GM21515 (cell line): Measurements from ENCODE around the gene VWA5A.
"Not testable (repeated sequence)": the region's sequence is repeated elsewhere in the genome, so short reads cannot be mapped to it uniquely, and the experiment has no call there.

Experiments used
- ATAC-seq: cut with Tn5 transposase; IDR thresholded peaks from one replicate; pipeline ENCODE4 v1.9.1; 2021; ENCODE audit not compliant: unreplicated experiment

VWA5A gene

GRCh38 chr11:124167826-124168231 is 52.6 kb downstream of the VWA5A start:
- no peak for ATAC-seq

DNA sequence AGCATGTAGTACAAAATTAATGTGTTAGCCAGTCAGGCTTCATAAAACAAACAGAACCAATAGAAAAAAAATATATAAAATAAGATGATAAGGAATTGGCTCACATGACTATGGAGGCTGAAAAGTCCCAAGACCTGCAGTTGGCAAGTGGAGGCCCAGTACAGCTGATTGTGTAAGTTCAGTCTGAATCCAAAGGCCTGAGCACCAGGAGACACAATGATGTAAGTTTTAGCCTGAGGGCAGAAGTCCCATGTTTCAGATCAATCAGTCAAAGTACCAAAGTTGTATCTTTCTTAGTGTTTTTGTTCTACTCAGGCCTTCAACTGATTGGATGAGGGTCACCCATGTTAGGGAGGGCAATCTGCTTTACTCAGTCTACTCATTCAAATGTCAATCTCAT is 53.5 kb downstream of the VWA5A start:
- no peak for ATAC-seq

- ATAC-seq: not testable (repeated sequence)
Measured at GRCh38 chr11:124170315-124170714, 55.1 kb downstream of the VWA5A start.

GRCh38 chr11:124170801-124171586 is 55.7 kb downstream of the VWA5A start:
- ATAC-seq: no peak

- no peak for ATAC-seq
Measured at GRCh38 chr11:124172101-124172500, 56.9 kb downstream of the VWA5A start.

DNA sequence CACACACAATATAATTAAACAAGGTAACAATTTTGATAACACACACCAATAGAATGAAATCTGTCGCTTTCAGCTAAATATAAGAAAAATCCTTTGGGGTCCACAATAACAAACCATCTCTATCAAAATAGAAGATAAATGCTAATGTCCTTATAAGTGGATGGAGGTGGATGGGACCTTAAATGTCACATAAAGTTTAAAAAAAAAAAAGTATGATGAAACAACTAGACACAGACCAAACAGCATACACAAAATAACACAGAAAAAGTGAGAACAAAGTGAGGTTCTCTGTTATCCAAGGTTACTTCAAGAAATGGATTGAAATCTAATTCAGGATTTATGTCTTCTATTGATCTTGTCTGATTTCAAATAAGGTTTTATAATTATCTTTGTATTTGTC is 57.3 kb downstream of the VWA5A start:
- no peak for ATAC-seq

GRCh38 chr11:124174001-124174583 is 58.8 kb downstream of the VWA5A start:
- no peak for ATAC-seq

GRCh38 chr11:124176925-124177715 is 61.9 kb downstream of the VWA5A start:
- ATAC-seq: no peak

- ATAC-seq: no peak
Measured at GRCh38 chr11:124179310-124179709, 64.1 kb downstream of the VWA5A start.

DNA sequence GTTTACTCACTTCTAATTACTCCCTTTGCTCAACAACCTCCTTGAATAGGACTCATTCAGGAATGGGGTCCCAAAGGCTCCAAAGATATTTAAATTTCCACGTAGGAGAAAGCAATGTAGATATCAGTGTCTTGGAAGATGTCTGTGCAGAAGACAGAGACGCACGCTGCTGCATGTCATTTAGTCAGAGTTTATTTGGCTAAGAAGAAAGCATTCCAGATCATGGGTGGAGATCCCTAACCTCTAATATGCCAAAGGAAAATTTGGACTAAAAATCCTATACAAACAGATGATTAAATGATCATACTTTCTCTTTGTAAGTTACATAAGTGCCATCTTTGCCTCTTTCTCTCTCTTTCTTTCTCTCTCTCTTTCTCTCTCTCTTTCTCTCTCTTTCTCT is 67.8 kb downstream of the VWA5A start, which contains the start of gene OR10D3:
Gene OR10D3 (plus strand): TSS at position 278 of the 400 bp plus-strand sequence. CDS start 1,925 bp downstream, outside the sequence.
- ATAC-seq: no peak

DNA sequence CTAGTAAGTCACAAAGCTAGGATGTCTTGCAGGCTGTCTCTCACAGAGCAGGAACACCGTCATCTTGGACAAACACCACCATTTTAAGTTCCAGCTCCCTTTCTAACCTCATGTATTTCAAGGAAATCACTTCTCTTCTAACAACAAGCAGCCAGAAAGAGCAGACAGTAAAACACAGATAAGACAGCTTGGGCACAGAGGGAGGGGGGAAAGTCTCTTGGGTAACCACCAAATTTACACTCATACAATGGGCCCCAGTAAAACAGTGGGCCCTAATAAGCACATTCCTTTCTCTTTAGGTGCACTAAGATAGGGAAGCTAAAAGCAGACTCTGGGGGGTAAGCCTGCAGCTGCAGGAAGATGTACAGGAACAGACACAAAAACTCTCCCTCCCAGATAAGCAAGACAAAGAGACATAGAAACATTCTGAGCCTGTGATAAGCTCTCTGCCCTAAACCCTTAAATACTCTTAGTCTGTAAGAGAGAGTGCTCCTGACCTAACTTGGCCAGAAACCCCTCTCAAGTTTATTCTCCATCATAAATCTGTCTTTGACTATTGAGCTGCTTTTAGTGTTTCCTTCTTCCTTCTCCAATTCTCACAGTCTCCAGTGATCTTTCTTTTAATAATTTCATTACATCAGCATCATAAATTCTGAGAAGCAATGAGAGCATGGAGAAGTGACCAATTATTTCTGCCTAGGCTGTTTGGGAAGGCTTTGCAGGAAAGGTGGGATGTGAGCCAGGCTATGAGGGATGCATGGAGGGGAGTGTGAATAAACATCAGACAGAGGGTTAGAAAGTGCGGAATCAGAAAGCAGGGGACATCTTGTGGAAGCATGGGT is 75.3 kb downstream of the VWA5A start:
- ATAC-seq: no peak

GRCh38 chr11:124193221-124194010 is 78.2 kb downstream of the VWA5A start:
- peak; percentile 61 for ATAC-seq

DNA sequence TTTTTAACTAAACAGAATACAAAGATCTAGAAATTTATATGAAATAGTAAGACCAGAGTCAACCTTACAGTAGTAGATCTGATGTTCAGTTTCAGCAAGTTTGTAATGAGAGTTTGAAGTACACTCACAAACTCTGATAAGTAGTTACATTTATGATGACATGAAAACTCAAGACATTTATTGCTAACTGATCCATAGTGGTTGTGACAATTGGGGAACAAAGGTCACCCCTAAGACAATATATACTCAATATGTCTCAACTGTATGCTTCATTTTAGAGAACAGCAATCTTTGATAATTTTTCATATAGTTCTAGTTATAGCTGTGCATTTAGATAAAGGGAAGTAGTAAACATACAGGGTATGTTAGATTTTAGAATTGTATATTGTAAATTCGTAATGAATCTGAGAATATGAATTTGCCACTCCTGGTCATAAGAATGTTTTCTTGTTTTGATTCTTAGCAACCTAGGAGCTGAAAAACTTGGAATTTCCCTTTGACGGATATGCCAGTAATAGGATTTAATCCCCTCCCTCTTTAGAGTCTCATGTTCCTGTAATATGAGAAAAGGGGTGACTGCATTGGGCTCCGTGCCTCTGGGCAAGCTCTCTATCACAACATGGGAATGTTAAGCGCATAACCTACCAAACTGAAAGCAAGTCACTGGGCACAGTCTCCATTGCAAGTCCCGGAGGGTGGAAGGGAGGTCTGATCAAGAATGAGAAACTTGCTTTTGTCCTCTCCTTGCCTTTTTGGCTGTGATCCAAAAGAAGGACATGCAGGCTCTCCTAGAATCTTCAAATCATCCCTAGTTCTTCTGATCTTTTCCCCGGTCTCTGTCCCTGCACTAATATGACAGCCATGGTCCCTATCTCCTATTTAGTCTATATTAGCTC is 79.3 kb downstream of the VWA5A start:
- ATAC-seq: peak; percentile 6

DNA sequence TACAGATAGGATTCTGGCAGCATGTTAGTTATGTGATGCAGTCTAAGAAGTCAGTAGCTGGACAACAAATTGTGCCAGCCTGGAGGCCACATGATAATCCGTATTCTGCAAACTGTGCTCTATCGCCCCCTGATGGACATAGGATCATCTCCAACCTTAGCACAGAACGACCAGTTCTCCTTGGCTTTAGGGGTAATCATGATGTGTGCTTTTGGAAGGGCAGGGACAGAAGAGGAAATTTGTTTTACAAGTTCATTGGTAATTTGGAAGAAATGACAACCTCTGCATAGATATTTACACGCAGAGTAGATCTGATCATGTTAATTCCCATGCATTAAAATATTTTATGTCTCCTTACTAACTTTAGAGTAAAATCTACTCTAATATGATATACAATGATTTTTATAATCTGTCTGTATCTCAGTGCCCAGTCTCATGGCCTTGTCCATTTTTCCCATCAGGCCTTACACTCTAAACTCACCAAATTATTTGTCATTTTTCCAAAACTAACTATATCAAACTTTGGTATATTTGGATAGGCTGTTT is 80.0 kb downstream of the VWA5A start:
- peak; percentile 76 for ATAC-seq
